CD14-positive monocyte (primary cell): ENCODE measurements around the gene THEMIS. TPM values are rescaled to one million over a fixed set of nuclear protein-coding genes. Genes with fewer than 3 reads are reported as not detected.

Experiments
- DNase-seq, 3 donors: peaks; one replicate each; pipeline ENCODE4 v3.0.0-alpha.2; 2011 to 2022
- H2AFZ ChIP-seq: 2 replicates; pipeline ENCODE4 v1.6.0; 2012; ENCODE audit warnings: mild to moderate bottlenecking, low read depth, low read length, inconsistent platforms; ENCODE audit not compliant: insufficient read depth, poor library complexity, severe bottlenecking
- H3K27ac ChIP-seq, 2 donors: 1 replicate in 1 of 2; 2 replicates in 1 of 2; pipeline ENCODE4 v1.5.1; 2012 to 2013; ENCODE audit warnings: low read length in 2 of 2, control low read depth in 1 of 2, inconsistent platforms in 1 of 2, low read depth in 1 of 2, mild to moderate bottlenecking in 1 of 2
- H3K27me3 ChIP-seq, 2 donors: one replicate each; pipeline versions ENCODE4 v1.6.0 to v1.6.1; 2011 to 2013; ENCODE audit warnings: low read length in 2 of 2; ENCODE audit not compliant: control insufficient read depth in 2 of 2, insufficient read depth in 2 of 2
- H3K36me3 ChIP-seq, 2 donors: replicated peaks in 1 of 2; 1 replicate in 1 of 2; 2 replicates in 1 of 2; pipeline versions ENCODE4 v1.5.1 to v1.6.1; 2012 to 2013; ENCODE audit warnings: low read length in 2 of 2, control low read depth in 1 of 2, inconsistent platforms in 1 of 2, mild to moderate bottlenecking in 1 of 2; ENCODE audit not compliant: insufficient read depth in 2 of 2, control insufficient read depth in 1 of 2
- H3K4me1 ChIP-seq, 2 donors: 1 replicate in 1 of 2; 2 replicates in 1 of 2; pipeline versions ENCODE4 v1.5.1 to v1.6.1; 2012 to 2013; ENCODE audit warnings: low read length in 2 of 2, control low read depth in 1 of 2, inconsistent platforms in 1 of 2, mild to moderate bottlenecking in 1 of 2, moderate library complexity in 1 of 2; ENCODE audit not compliant: insufficient read depth in 2 of 2, control insufficient read depth in 1 of 2
- H3K4me2 ChIP-seq: replicated peaks from 2 replicates; pipeline ENCODE3; 2012; ENCODE audit warnings: low read length, moderate library complexity, mild to moderate bottlenecking; ENCODE audit not compliant: poor library complexity, severe bottlenecking; ENCODE audit errors: extremely low read depth
- H3K4me3 ChIP-seq, 3 experiments: fragments of 200-600 bp in 1 of 3; sonication (generic) in 1 of 3; replicated peaks in 1 of 3; 1 replicate in 2 of 3; 2 replicates in 1 of 3; pipeline ENCODE4 v1.5.1; 2011 to 2013; ENCODE audit warnings: low read length in 3 of 3, mild to moderate bottlenecking in 3 of 3, control low read depth in 2 of 3, low read depth in 2 of 3, inconsistent platforms in 1 of 3, moderate library complexity in 1 of 3
- H3K79me2 ChIP-seq: 2 replicates; pipeline ENCODE4 v1.6.0; 2012; ENCODE audit warnings: mild to moderate bottlenecking, control low read depth, inconsistent platforms, low read length, moderate library complexity; ENCODE audit not compliant: insufficient read depth
- H3K9ac ChIP-seq: 2 replicates; pipeline ENCODE4 v1.6.0; 2017; ENCODE audit warnings: low read length, mild to moderate bottlenecking; ENCODE audit not compliant: insufficient read depth, poor library complexity, severe bottlenecking
- H3K9me3 ChIP-seq, 2 donors: replicated peaks in 1 of 2; 1 replicate in 1 of 2; 2 replicates in 1 of 2; pipeline versions ENCODE4 v1.5.1 to v1.6.1; 2012 to 2013; ENCODE audit warnings: low read length in 2 of 2, control low read depth in 1 of 2; ENCODE audit not compliant: control insufficient read depth in 1 of 2, insufficient read depth in 1 of 2
- H4K20me1 ChIP-seq: 2 replicates; pipeline ENCODE4 v1.6.0; 2012; ENCODE audit warnings: mild to moderate bottlenecking, low read length, control low read depth, moderate library complexity; ENCODE audit not compliant: insufficient read depth
- H3K27ac Mint-ChIP-seq, 7 donors: one replicate each; pipeline ENCODE4 v1.8.0; 2020; ENCODE audit warnings: mild to moderate bottlenecking in 7 of 7, mixed read lengths in 7 of 7, moderate library complexity in 6 of 7, inconsistent platforms in 2 of 7
- H3K27me3 Mint-ChIP-seq, 3 donors: one replicate each; pipeline ENCODE4 v1.8.0; 2021 to 2022; ENCODE audit warnings: low read depth in 3 of 3, mild to moderate bottlenecking in 3 of 3, mixed read lengths in 3 of 3, moderate library complexity in 3 of 3, inconsistent platforms in 1 of 3
- H3K36me3 Mint-ChIP-seq, 2 donors: one replicate each; pipeline ENCODE4 v1.8.0; 2020; ENCODE audit warnings: mixed read lengths in 2 of 2, inconsistent platforms in 1 of 2, mild to moderate bottlenecking in 1 of 2
- H3K4me1 Mint-ChIP-seq: one replicate; pipeline ENCODE4 v1.8.0; 2020; ENCODE audit warnings: mild to moderate bottlenecking, mixed read lengths
- H3K4me3 Mint-ChIP-seq, 2 donors: one replicate each; pipeline ENCODE4 v1.8.0; 2020; ENCODE audit warnings: mild to moderate bottlenecking in 2 of 2, mixed read lengths in 2 of 2, moderate library complexity in 1 of 2
- H3K9me3 Mint-ChIP-seq, 7 donors: one replicate each; pipeline ENCODE4 v1.8.0; 2020 to 2022; ENCODE audit warnings: mixed read lengths in 7 of 7, mild to moderate bottlenecking in 6 of 7, moderate library complexity in 6 of 7, inconsistent platforms in 2 of 7
- CTCF ChIP-seq: fragments of 200-600 bp; IDR thresholded peaks from one replicate; pipeline ENCODE4 v1.8.0; 2022; ENCODE audit warnings: antibody characterized with exemption, mild to moderate bottlenecking
- WGBS: methylation state at CpG from one replicate; pipeline ENCODE4 v1.1.5; 2013; ENCODE audit warnings: missing lambda C conversion rate; ENCODE audit not compliant: insufficient coverage; 5-methylcytosine and 5-hydroxymethylcytosine counted together
- intact Hi-C, 2 donors: fragments of 100-400 bp; cut with micrococcal nuclease; formaldehyde crosslinking; loops; one replicate each; pipeline versions ENCODE4 v1.15.0 to v1.15.1; 2023
- polyA plus RNA-seq, 3 donors: library from polyadenylated mRNA; depleted of rRNA in 1 of 3; unstranded in 2 of 3; stranded (reverse) in 1 of 3; fragments of 300-500 nt in 2 of 3; fragments of >200 nt in 1 of 3; fragmentation: Illumina TruSeq in 2 of 3; gene quantifications; 1 replicate in 2 of 3; 2 replicates in 1 of 3; pipeline ENCODE4 v1.2.3, GENCODE V29; 2012 to 2021

Gene THEMIS
- polyA plus RNA-seq, 3 donors: 0.13 to 0.16 TPM; not detected in 1

- Histone ChIP-seq H2AFZ (no peak overlapping the region), H4K20me1 (no peaks in the 10 kb centered on the region), H3K27ac (no peak overlapping the region), H3K9ac (no peak overlapping the region), H3K27me3 (no peaks in the 10 kb centered on the region), H3K9me3 (peaks cover 0 to 3% of the 10 kb centered on the region in 2 donors), H3K4me3 (no peak overlapping the region), H3K79me2 (no peaks in the 10 kb centered on the region), H3K4me2 (no peak overlapping the region), H3K4me1 (no peaks in the 10 kb centered on the region), H3K36me3 (no peaks in the 10 kb centered on the region)
- peaks cover 0 to 9% (median 3%) of the 10 kb centered on the region in 7 donors for H3K9me3 Mint-ChIP-seq
- DNase-seq: no peak
- H3K4me1 Mint-ChIP-seq: no peaks in the 10 kb centered on the region
- no peaks in the 10 kb centered on the region for H3K27me3 Mint-ChIP-seq
- TF ChIP-seq CTCF: no peak
- H3K4me3 Mint-ChIP-seq: no peak overlapping the region
- no CpG with 5 or more reads among the region's 1 CpG for WGBS
- intact Hi-C loops: no loop called here
- H3K27ac Mint-ChIP-seq: no peak overlapping the region
- H3K36me3 Mint-ChIP-seq: no peaks in the 10 kb centered on the region
Observed at GRCh38 chr6:127917766-127918165, 16.9 kb upstream of the THEMIS start.

GRCh38 chr6:127914240-127914639 lies 13.4 kb upstream of the THEMIS start:
- Histone ChIP-seq H3K4me1 (no peaks in the 10 kb centered on the region), H3K9me3 (peaks cover 0 to 3% of the 10 kb centered on the region in 2 donors), H3K27ac (no peak overlapping the region), H3K27me3 (no peaks in the 10 kb centered on the region), H3K9ac (no peak overlapping the region), H3K4me3 (no peak overlapping the region), H2AFZ (no peak overlapping the region), H3K36me3 (no peaks in the 10 kb centered on the region), H3K4me2 (no peak overlapping the region), H4K20me1 (no peaks in the 10 kb centered on the region), H3K79me2 (no peaks in the 10 kb centered on the region)
- Mint-ChIP-seq H3K27me3 (no peaks in the 10 kb centered on the region), H3K4me3 (no peak overlapping the region), H3K27ac (no peak overlapping the region), H3K4me1 (no peaks in the 10 kb centered on the region), H3K36me3 (no peaks in the 10 kb centered on the region), H3K9me3 (peaks cover 0 to 11% (median 3%) of the 10 kb centered on the region in 7 donors)
- DNase-seq: no peak
- TF ChIP-seq CTCF: no peak
- intact Hi-C loops: no loop called here
- WGBS: no CpG with 5 or more reads among the region's 3 CpGs
